OCI-LY1 (cell line): ENCODE data around the gene COG7.
"Not testable (repeated sequence)": the region's sequence is repeated elsewhere in the genome, so short reads cannot be mapped to it uniquely, and the experiment has no call there.

Experiments
- EZH2 ChIP-seq: fragments of 200-600 bp; sonication (generic), shearing (Covaris generic); IDR thresholded peaks from 2 replicates; pipeline ENCODE4 v1.8.0; 2017; ENCODE audit warnings: borderline replicate concordance, mixed run types, mild to moderate bottlenecking, antibody characterized with exemption, low read length, moderate library complexity, mixed read lengths
- TF ChIP-seq, protein P1 (sequence below): fragments of 200-600 bp; sonication (generic), shearing (Covaris generic); IDR thresholded peaks from 2 replicates; pipeline ENCODE4 v1.5.1; 2017; ENCODE audit warnings: mild to moderate bottlenecking, antibody characterized with exemption, low read length, moderate library complexity, mixed read lengths

DNA sequence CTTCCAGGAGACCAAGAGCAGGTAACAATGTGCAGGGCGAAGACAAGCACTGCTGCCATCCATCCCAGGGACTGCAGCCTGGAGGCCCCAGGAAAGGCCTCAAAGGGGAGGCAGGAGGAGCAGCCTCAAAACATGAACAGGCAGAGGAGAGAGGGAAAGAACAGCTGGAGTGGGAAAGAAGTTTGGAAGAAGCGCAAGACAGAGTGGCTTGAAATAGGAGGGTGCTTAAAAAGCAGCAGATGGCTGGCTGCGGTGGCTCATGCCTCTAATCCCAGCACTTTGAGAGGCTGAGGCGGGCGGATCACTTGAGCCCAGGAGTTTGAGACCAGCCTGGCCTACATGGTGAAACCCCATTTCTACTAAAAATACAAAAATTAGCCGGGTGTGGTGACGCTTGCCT, 52.5 kb downstream of the COG7 start:
- TF ChIP-seq, protein P1, sequence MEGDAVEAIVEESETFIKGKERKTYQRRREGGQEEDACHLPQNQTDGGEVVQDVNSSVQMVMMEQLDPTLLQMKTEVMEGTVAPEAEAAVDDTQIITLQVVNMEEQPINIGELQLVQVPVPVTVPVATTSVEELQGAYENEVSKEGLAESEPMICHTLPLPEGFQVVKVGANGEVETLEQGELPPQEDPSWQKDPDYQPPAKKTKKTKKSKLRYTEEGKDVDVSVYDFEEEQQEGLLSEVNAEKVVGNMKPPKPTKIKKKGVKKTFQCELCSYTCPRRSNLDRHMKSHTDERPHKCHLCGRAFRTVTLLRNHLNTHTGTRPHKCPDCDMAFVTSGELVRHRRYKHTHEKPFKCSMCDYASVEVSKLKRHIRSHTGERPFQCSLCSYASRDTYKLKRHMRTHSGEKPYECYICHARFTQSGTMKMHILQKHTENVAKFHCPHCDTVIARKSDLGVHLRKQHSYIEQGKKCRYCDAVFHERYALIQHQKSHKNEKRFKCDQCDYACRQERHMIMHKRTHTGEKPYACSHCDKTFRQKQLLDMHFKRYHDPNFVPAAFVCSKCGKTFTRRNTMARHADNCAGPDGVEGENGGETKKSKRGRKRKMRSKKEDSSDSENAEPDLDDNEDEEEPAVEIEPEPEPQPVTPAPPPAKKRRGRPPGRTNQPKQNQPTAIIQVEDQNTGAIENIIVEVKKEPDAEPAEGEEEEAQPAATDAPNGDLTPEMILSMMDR: not testable (repeated sequence)
- not testable (repeated sequence) for TF ChIP-seq EZH2
